Measurements from ENCODE around the gene SDE2.
"Not testable (repeated sequence)": the region's sequence is repeated elsewhere in the genome, so short reads cannot be mapped to it uniquely, and the experiment has no call there.

The SDE2 gene

DNA sequence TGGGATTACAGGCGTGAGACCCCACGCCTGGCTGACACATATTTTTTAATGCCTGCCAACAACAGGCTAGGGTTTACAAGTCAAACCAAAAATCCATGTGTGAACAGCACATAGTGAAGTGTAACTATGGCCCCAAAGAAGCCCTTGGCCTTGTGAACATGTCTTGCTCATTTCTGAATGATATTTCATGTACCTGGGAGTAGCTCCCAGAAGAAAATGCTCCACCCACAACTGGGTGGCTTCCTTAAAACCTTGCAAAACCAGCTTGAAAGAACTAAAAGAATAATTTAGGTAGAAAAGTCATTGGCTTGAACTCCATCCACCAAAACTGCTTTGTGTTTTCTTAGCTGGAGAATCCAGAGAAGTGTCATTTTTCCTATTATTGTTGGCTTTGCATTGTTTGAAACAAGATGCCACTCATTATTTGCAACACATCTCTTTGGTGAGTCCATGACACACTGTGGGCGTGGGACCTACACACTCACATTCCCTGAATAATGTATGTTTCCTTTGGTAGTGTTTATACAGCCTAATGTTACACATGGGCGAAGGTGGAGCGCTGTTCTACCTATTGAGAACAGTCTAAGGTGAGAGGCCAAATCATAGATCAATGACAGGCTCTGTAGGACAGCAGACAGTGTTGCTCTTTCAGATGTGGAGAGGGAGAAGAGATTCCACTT is 28.5 kb upstream of the SDE2 start:
- H3K36me3 Mint-ChIP-seq (ENCODE audit: insufficient read depth) = no peaks in the 10 kb centered on the region
- no peak for ATAC-seq (replicated peaks; ENCODE audit: extremely low read depth, poor library complexity, severe bottlenecking)
- DNase-seq (ENCODE audit: low spot score in 2 of 2) = no peak
- H3K27me3 Mint-ChIP-seq = no peaks in the 10 kb centered on the region
- H3K27ac Mint-ChIP-seq (ENCODE audit: low read depth) = no peak overlapping the region
- H3K4me1 Mint-ChIP-seq = no peaks in the 10 kb centered on the region
- H3K4me3 Mint-ChIP-seq = no peak overlapping the region
- no peaks in the 10 kb centered on the region for H3K9me3 Mint-ChIP-seq

DNA sequence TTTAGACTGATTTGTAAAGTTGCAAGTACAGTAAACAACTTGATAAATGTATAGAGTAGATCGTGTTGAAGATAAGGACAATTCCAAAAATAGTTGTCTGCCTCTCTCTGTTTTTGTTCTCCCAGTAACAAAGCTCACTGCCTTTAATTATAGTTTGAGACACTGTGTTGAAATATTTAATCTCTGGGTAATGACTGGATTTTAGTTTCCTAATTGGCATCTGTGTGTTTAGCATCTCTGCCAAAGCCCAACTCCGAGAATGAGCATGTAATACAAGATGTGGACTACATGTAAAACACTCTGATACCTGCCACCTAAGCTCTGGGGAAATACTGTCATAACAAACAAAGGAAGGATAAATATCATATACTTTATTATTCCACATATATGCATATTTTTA is 27.7 kb upstream of the SDE2 start:
- Mint-ChIP-seq H3K27me3 (no peaks in the 10 kb centered on the region), H3K27ac (ENCODE audit: low read depth) (no peak overlapping the region), H3K9me3 (no peaks in the 10 kb centered on the region), H3K36me3 (ENCODE audit: insufficient read depth) (no peaks in the 10 kb centered on the region), H3K4me3 (no peak overlapping the region), H3K4me1 (no peaks in the 10 kb centered on the region)
- DNase-seq (ENCODE audit: low spot score in 2 of 2) (no peak), ATAC-seq (replicated peaks; ENCODE audit: extremely low read depth, poor library complexity, severe bottlenecking) (no peak)

DNA sequence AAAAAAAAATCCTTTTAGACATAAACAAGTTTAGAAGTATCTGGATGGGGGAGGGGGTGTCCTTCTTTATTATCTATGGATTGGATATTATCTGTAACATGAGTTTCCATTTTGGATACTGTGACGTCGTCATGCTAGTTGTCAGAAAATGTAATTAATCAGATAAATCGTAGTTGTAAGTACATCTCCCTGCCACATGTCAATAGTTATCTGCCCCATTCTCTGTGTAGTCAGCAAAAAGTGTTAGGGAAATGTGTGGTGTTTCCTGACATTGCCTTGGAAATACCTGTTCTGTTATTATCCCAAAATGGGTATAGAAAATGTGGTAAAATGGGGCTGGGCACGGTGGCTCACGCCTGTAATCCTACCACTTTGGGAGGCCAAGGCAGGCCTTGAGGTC is 24.6 kb upstream of the SDE2 start:
- no peak for DNase-seq (ENCODE audit: low spot score in 2 of 2)
- Mint-ChIP-seq H3K27me3 (no peaks in the 10 kb centered on the region), H3K4me1 (no peaks in the 10 kb centered on the region), H3K27ac (ENCODE audit: low read depth) (no peak overlapping the region), H3K36me3 (ENCODE audit: insufficient read depth) (no peaks in the 10 kb centered on the region), H3K9me3 (no peaks in the 10 kb centered on the region), H3K4me3 (no peak overlapping the region)
- ATAC-seq (replicated peaks; ENCODE audit: extremely low read depth, poor library complexity, severe bottlenecking) = no peak

DNA sequence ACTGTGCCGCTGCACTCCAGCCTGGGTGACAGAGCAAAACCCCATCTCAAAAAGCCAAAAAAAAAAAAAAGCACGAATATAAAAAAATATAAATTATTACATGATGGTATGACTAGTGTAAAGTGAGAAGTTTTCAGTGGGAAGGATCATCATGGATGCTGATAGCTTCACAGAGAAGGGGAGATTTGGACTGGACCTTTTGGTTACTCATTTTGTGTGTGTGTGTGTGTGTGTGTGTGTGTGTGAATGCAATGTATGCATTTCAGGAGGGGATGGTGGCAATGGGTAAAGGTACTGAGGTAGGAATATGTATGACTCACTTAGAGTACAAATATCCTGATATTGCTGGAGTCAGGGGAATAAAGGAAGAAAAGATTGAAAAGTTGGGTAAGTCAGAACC is 22.7 kb upstream of the SDE2 start:
- DNase-seq (ENCODE audit: low spot score in 2 of 2) (no peak), ATAC-seq (replicated peaks; ENCODE audit: extremely low read depth, poor library complexity, severe bottlenecking) (no peak)
- Mint-ChIP-seq H3K27ac (ENCODE audit: low read depth) (no peak overlapping the region), H3K36me3 (ENCODE audit: insufficient read depth) (no peaks in the 10 kb centered on the region), H3K4me3 (no peak overlapping the region), H3K9me3 (no peaks in the 10 kb centered on the region), H3K4me1 (no peaks in the 10 kb centered on the region), H3K27me3 (no peaks in the 10 kb centered on the region)

DNA sequence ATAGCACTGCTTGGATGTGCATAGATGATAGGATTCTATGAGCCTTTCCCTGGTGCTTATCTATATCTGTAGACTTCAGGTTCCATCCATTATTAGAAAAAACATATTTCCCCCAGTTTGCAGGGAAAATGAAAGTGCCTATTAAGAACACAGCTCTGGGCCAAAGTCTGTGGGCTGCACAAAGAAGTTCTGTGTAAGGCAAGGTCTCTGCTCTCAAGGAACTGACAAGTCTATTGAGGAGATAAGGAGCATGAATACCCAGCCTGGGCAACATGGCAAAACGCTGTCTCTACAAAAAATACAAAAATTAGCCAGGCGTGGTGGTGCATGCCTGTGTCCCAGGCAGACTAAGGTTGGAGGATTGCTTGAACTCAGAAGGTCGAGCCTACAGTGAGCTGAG is 22.3 kb upstream of the SDE2 start:
- Mint-ChIP-seq H3K27ac (ENCODE audit: low read depth) (no peak overlapping the region), H3K36me3 (ENCODE audit: insufficient read depth) (no peaks in the 10 kb centered on the region), H3K4me3 (no peak overlapping the region), H3K27me3 (no peaks in the 10 kb centered on the region), H3K4me1 (no peaks in the 10 kb centered on the region), H3K9me3 (no peaks in the 10 kb centered on the region)
- DNase-seq (ENCODE audit: low spot score in 2 of 2) = no peak
- no peak for ATAC-seq (replicated peaks; ENCODE audit: extremely low read depth, poor library complexity, severe bottlenecking)

DNA sequence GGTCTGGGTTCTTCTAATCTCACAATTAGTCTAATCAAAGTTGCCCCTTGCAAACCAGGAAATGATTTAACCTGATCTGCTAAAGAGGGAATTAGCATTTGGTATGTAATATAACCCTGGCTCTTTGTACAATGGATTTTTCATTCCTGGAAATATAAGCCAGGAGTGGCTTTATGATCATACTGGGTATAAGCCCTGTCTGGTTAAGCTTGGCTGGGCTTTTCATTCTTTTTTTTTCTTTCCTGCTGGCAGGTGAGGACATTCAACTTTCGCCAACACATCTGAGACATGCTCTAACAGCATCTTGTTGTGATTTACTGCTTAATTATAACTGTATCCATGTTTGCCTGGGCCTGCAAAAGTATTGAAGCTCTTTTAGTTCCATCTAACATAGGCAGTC is 20.4 kb upstream of the SDE2 start:
- H3K36me3 Mint-ChIP-seq (ENCODE audit: insufficient read depth) = no peaks in the 10 kb centered on the region

DNA sequence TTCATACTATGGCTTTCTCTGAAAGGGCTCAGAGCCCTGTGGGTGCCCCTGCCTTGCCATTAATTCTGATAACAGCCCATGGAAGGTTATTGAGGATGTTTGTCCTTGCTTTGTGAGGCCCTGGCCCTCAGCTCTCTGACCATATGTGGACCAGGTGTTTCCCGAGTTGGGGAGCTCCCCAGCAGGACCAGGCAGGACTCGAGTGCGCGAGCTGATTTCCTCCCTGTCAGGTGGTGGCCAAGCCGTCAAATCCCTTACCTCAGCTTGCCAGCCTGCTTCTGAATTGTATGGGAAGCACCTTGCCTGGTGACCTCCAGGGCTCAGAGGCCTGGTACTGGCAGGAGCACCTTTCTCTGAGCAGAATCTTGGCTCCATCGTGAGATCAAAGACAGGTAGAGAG is 17.9 kb upstream of the SDE2 start:
- no peaks in the 10 kb centered on the region for H3K27me3 Mint-ChIP-seq
- no peak overlapping the region for H3K27ac Mint-ChIP-seq (ENCODE audit: low read depth)
- no peak for DNase-seq (ENCODE audit: low spot score in 2 of 2)
- no peak overlapping the region for H3K4me3 Mint-ChIP-seq
- no peak for ATAC-seq (replicated peaks; ENCODE audit: extremely low read depth, poor library complexity, severe bottlenecking)
- H3K9me3 Mint-ChIP-seq = no peaks in the 10 kb centered on the region
- no peaks in the 10 kb centered on the region for H3K4me1 Mint-ChIP-seq
- no peaks in the 10 kb centered on the region for H3K36me3 Mint-ChIP-seq (ENCODE audit: insufficient read depth)

More for the DNA sequence above, 20.4 kb upstream of the SDE2 start:
- Mint-ChIP-seq H3K27ac (ENCODE audit: low read depth) (no peak overlapping the region), H3K9me3 (no peaks in the 10 kb centered on the region), H3K27me3 (no peaks in the 10 kb centered on the region), H3K4me1 (no peaks in the 10 kb centered on the region), H3K4me3 (no peak overlapping the region)
- ATAC-seq (replicated peaks; ENCODE audit: extremely low read depth, poor library complexity, severe bottlenecking) (no peak), DNase-seq (ENCODE audit: low spot score in 2 of 2) (no peak)

DNA sequence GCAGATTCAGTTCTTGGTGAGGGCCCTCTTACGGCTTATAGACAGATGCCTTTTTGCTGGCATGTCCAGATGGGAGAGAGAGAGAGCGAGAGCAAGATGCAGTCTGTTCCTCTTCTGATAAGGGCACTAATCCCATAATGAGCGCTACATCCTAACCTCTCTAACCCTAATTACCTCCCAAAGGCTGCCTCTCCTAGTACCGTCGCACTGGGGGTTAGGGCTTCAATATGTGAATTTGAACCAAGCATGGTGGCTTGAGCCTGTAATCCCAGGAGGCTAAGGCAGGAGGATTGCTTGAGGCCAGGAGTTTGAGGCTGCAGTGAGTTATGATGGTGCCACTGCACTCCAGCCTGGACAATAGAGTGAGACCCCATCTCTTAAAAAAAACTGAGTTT is 10.5 kb upstream of the SDE2 start:
- no peak overlapping the region for H3K4me3 Mint-ChIP-seq
- no peaks in the 10 kb centered on the region for H3K9me3 Mint-ChIP-seq
- no peak overlapping the region for H3K27ac Mint-ChIP-seq (ENCODE audit: low read depth)
- DNase-seq (ENCODE audit: low spot score in 2 of 2) = no peak
- ATAC-seq (replicated peaks; ENCODE audit: extremely low read depth, poor library complexity, severe bottlenecking) = no peak
- H3K4me1 Mint-ChIP-seq = no peaks in the 10 kb centered on the region
- H3K36me3 Mint-ChIP-seq (ENCODE audit: insufficient read depth) = peaks cover 2% of the 10 kb centered on the region
- no peaks in the 10 kb centered on the region for H3K27me3 Mint-ChIP-seq

DNA sequence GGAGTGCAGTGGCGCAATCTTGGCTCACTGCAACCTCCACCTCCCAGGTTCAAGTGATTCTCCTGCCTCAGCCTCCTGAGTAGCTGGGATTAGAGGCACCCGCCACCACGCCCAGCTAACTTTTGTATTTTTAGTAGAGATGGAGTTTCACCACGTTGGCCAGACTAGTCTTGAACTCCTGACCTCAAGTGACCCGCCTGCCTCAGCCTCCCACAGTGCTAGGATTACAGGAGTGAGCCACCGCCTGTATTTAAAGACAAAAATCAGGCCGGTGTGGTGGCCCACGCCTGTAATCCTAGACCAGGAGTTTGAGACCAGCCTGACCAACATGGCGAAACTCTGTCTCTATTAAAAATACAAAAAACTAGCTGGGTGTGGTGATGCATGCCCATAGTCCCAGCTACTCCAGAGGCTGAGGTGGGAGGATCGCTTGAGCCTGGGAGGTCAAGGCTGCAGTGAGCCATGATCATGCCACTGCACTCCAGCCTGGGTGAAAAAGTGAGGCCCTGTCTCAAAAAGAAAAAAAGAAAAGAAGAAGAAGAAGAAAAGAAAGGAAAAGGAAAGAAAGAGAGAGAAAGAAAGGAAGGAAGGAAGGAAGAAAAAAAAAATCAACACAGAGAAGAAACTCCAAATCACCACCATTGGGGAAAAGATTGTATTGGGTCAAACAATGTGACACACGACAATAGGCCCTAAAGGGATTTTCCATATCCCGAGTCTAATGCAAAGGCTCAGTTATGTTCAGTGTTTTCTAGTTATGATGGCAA is 8.2 kb upstream of the SDE2 start:
- not testable (repeated sequence) for H3K4me1 Mint-ChIP-seq; H3K36me3 Mint-ChIP-seq (ENCODE audit: insufficient read depth); H3K27ac Mint-ChIP-seq (ENCODE audit: low read depth); H3K4me3 Mint-ChIP-seq; DNase-seq (ENCODE audit: low spot score in 2 of 2); H3K27me3 Mint-ChIP-seq; ATAC-seq (replicated peaks; ENCODE audit: extremely low read depth, poor library complexity, severe bottlenecking); H3K9me3 Mint-ChIP-seq

DNA sequence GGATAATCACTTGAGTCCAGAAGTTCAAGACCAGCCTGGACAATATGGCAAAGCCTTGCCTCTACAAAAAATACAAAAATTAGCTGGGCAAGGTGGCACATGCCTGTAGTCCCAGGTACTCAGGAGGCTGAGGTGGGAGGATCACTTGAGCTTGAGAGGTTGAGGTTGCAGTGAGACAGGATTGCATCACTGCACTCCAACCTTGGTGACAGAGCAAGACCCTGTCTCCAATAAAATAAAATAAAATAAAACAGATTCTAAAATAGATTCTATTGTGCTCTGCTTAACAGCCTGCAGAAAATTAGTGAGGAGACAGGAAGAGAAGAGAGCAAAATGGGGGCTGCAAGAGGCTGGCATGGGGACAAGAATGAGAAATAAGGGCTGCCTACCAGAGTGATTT is 7.5 kb upstream of the SDE2 start:
- H3K4me1 Mint-ChIP-seq = peaks cover 13% of the 10 kb centered on the region
- H3K9me3 Mint-ChIP-seq = no peaks in the 10 kb centered on the region
- ATAC-seq (replicated peaks; ENCODE audit: extremely low read depth, poor library complexity, severe bottlenecking) = no peak
- DNase-seq (ENCODE audit: low spot score in 2 of 2) = no peak
- H3K4me3 Mint-ChIP-seq = no peak overlapping the region
- no peak overlapping the region for H3K27ac Mint-ChIP-seq (ENCODE audit: low read depth)
- peaks cover 2% of the 10 kb centered on the region for H3K36me3 Mint-ChIP-seq (ENCODE audit: insufficient read depth)
- H3K27me3 Mint-ChIP-seq = no peaks in the 10 kb centered on the region

DNA sequence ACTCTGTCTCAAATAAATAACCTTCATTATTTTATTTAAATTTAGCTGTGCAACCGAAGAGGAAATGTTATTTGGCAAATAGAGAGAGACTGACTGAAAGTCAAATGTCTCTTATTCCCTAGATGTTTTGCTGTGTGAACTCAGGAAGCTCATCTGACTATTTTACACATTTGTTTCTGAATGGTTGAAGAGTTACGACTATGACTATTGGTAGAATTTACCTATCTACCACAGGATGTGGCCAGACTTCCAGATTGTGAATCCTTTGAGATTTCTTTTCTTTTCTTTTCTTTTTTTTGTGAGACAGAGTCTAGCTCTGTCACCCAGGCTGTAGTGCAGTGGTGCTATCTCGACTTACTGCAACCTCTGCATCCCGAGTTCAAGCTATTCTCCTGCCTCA is 5.3 kb upstream of the SDE2 start:
- H3K4me1 Mint-ChIP-seq = peaks cover 24% of the 10 kb centered on the region
- H3K9me3 Mint-ChIP-seq = no peaks in the 10 kb centered on the region
- DNase-seq (ENCODE audit: low spot score in 2 of 2) (no peak), ATAC-seq (replicated peaks; ENCODE audit: extremely low read depth, poor library complexity, severe bottlenecking) (no peak)
- peaks cover 9% of the 10 kb centered on the region for H3K36me3 Mint-ChIP-seq (ENCODE audit: insufficient read depth)
- no peak overlapping the region for H3K4me3 Mint-ChIP-seq
- no peaks in the 10 kb centered on the region for H3K27me3 Mint-ChIP-seq
- no peak overlapping the region for H3K27ac Mint-ChIP-seq (ENCODE audit: low read depth)

DNA sequence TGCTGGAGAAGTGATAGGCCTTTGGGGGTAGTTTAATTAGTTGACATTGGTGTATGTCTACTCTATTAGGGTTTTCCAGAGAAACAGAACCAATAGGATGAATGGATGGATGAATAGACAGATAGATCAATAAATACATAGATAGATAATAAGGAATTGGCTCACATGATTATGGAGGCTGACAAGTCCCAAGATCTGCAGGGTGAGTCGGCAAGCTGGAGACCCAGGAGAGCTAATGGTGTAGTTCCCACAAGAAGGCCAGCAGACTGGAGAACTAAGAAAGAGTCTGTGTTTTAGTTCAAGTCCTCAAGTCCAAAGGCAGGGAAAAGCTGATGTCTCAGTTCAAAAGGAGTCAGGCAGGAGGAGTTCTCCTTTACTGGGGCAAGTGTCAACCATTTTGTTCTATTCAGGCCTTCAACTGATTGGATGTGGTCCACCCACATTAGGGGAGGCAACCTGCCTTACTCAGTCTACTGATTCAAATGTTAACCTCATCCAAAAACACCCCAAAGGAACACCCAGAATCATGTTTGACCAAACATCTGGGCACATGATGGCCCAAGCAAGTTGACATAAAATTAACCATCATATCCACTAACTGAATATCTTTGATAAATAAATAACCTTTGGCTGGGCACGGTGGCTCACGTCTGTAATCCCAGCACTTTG is 4.5 kb upstream of the SDE2 start:
- H3K27me3 Mint-ChIP-seq = no peaks in the 10 kb centered on the region
- no peak overlapping the region for H3K4me3 Mint-ChIP-seq
- peaks cover 16% of the 10 kb centered on the region for H3K36me3 Mint-ChIP-seq (ENCODE audit: insufficient read depth)
- ATAC-seq (replicated peaks; ENCODE audit: extremely low read depth, poor library complexity, severe bottlenecking) = no peak
- H3K27ac Mint-ChIP-seq (ENCODE audit: low read depth) = no peak overlapping the region
- H3K9me3 Mint-ChIP-seq = no peaks in the 10 kb centered on the region
- DNase-seq (ENCODE audit: low spot score in 2 of 2) = no peak
- H3K4me1 Mint-ChIP-seq = peaks cover 30% of the 10 kb centered on the region
